GM10847 (cell line): ENCODE results near the gene BCL7A.

ENCODE experiments used
- POLR2A ChIP-seq: IDR thresholded peaks from 2 replicates; pipeline ENCODE4 v1.6.1; 2011; ENCODE audit not compliant: insufficient read length; ENCODE audit errors: extremely low read depth

The BCL7A gene

GRCh38 chr12:122086641-122087285 is 65.1 kb downstream of the BCL7A start:
- TF ChIP-seq POLR2A, result no peak

GRCh38 chr12:122087431-122088178 is 65.9 kb downstream of the BCL7A start:
- no peak for TF ChIP-seq POLR2A

- TF ChIP-seq POLR2A, result no peak
Observed at GRCh38 chr12:122088179-122088810, 66.6 kb downstream of the BCL7A start.

GRCh38 chr12:122089077-122089476 is 67.4 kb downstream of the BCL7A start:
- TF ChIP-seq POLR2A, result no peak

GRCh38 chr12:122090759-122091515 is 69.3 kb downstream of the BCL7A start:
- TF ChIP-seq POLR2A, result no peak

GRCh38 chr12:122093098-122093883 is 71.6 kb downstream of the BCL7A start:
- no peak for TF ChIP-seq POLR2A

- TF ChIP-seq POLR2A, result no peak
Observed at GRCh38 chr12:122094137-122094734, 72.6 kb downstream of the BCL7A start.

GRCh38 chr12:122094735-122095631 is 73.3 kb downstream of the BCL7A start:
- no peak for TF ChIP-seq POLR2A

- TF ChIP-seq POLR2A, result no peak
Observed at GRCh38 chr12:122096014-122096413, 74.3 kb downstream of the BCL7A start.

GRCh38 chr12:122096591-122097149 is 75.0 kb downstream of the BCL7A start:
- TF ChIP-seq POLR2A, result no peak

- no peak for TF ChIP-seq POLR2A
Observed at GRCh38 chr12:122097584-122097926, 75.9 kb downstream of the BCL7A start.

- no peak for TF ChIP-seq POLR2A
Observed at GRCh38 chr12:122097927-122098756, 76.5 kb downstream of the BCL7A start.
